Measurements from ENCODE around the gene SNTN.

The SNTN gene

GRCh38 chr3:63674586-63674985 lies 22.1 kb downstream of the SNTN start:
- DNase-seq (ENCODE audit: low spot score), result no peak

GRCh38 chr3:63679186-63679585 lies 26.7 kb downstream of the SNTN start:
- DNase-seq (ENCODE audit: low spot score), result no peak

GRCh38 chr3:63684081-63684480 lies 31.6 kb downstream of the SNTN start:
- DNase-seq (ENCODE audit: low spot score), result no peak

GRCh38 chr3:63685340-63685739 lies 32.9 kb downstream of the SNTN start:
- DNase-seq (ENCODE audit: low spot score), result no peak

GRCh38 chr3:63687278-63688225 lies 35.1 kb downstream of the SNTN start:
- DNase-seq (ENCODE audit: low spot score), result no peak

- no peak for DNase-seq (ENCODE audit: low spot score)
Measured at GRCh38 chr3:63689285-63689684, 36.8 kb downstream of the SNTN start.

GRCh38 chr3:63693351-63693750 lies 40.9 kb downstream of the SNTN start:
- no peak for DNase-seq (ENCODE audit: low spot score)

- no peak for DNase-seq (ENCODE audit: low spot score)
Measured at GRCh38 chr3:63705092-63705645, 52.7 kb downstream of the SNTN start.

- DNase-seq (ENCODE audit: low spot score), result no peak
Measured at GRCh38 chr3:63706321-63707085, 54.0 kb downstream of the SNTN start.

GRCh38 chr3:63707731-63708130 lies 55.3 kb downstream of the SNTN start:
- DNase-seq (ENCODE audit: low spot score), result no peak

GRCh38 chr3:63709576-63709975 lies 57.1 kb downstream of the SNTN start:
- no peak for DNase-seq (ENCODE audit: low spot score)
